Erythroblast (primary cell): ENCODE data around the gene LIN7C.

Source experiments
- GATA1 ChIP-seq: IDR thresholded peaks from 2 replicates; pipeline ENCODE4 v1.6.1; 2011; ENCODE audit warnings: low read depth, mild to moderate bottlenecking, control low read depth, low read length, moderate library complexity
- POLR2A ChIP-seq: IDR thresholded peaks from 2 replicates; pipeline ENCODE4 v1.6.1; 2011; ENCODE audit warnings: mild to moderate bottlenecking, low read length

DNA sequence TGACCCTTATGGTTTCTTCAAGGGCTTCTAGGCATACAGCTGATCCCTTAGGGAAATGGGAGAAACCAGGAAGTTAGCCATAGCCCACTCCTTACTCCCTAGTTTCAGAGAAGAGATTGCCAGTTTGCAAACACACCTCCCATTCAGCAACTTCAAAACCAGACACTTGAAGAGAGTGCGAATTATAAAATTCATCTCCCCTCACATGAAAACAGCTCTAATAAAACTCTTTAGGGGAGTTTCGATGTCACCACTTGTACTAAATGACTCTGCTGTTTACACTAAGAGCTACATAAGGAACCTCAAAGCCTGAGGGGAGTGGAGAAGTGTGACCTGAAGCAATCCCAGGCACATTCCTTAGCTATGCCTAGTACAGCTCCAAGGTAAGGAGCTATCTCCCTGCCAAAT lies 42.3 kb downstream of the LIN7C start:
- TF ChIP-seq POLR2A (no peak), GATA1 (no peak)
